Endothelial cell of umbilical vein (primary cell): ENCODE results near the gene RNU7-1.

Source experiments
- EZH2 ChIP-seq: IDR thresholded peaks from 2 replicates; pipeline ENCODE4 v1.6.1; 2012; ENCODE audit warnings: borderline replicate concordance, low read depth, mild to moderate bottlenecking, moderate library complexity, low read length, inconsistent platforms; ENCODE audit not compliant: severe bottlenecking
- JUN ChIP-seq: IDR thresholded peaks from 2 replicates; pipeline ENCODE4 v1.6.1; 2011; ENCODE audit warnings: borderline replicate concordance, low read depth; ENCODE audit not compliant: insufficient read length, insufficient read depth
- POLR2AphosphoS5 ChIP-seq: IDR thresholded peaks from 2 replicates; pipeline ENCODE4 v1.6.1; 2012; ENCODE audit warnings: low read depth, mild to moderate bottlenecking, control low read depth, low read length, moderate library complexity; ENCODE audit not compliant: insufficient read depth
- TF ChIP-seq, protein P1 (sequence below), 2 donors: IDR thresholded peaks; 1 replicate in 1 of 2; 2 replicates in 1 of 2; pipeline ENCODE4 v1.5.1; 2011; ENCODE audit warnings: low read length in 2 of 2, mild to moderate bottlenecking in 2 of 2, moderate library complexity in 2 of 2, control low read depth in 1 of 2, inconsistent platforms in 1 of 2, low read depth in 1 of 2; ENCODE audit not compliant: insufficient read depth in 1 of 2; ENCODE audit errors: extremely low read depth in 1 of 2

DNA sequence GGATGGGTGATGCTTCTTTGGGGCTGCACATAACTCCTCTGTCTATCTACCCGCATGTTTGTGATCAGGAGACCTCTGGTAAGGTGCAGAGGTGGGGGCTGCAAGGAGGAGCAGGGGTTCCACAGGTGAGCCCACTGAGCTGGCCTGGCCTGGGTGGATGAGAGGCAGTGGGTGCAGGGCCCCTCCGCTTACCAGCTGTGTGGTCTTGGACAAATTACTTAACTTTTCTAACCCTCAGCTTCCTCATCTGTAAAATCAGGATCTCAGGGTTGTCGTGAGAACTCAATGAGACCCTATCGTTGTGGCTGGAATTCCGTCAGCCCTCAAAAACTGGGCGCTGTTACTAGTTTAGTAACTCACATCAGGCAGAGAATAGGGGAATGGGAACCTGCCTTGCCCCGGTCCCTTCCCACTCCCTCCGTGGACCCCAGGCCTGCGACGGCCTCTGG is 15.0 kb downstream of the RNU7-1 start:
- no peak for TF ChIP-seq POLR2AphosphoS5
- no peak for TF ChIP-seq EZH2
- TF ChIP-seq, protein P1, sequence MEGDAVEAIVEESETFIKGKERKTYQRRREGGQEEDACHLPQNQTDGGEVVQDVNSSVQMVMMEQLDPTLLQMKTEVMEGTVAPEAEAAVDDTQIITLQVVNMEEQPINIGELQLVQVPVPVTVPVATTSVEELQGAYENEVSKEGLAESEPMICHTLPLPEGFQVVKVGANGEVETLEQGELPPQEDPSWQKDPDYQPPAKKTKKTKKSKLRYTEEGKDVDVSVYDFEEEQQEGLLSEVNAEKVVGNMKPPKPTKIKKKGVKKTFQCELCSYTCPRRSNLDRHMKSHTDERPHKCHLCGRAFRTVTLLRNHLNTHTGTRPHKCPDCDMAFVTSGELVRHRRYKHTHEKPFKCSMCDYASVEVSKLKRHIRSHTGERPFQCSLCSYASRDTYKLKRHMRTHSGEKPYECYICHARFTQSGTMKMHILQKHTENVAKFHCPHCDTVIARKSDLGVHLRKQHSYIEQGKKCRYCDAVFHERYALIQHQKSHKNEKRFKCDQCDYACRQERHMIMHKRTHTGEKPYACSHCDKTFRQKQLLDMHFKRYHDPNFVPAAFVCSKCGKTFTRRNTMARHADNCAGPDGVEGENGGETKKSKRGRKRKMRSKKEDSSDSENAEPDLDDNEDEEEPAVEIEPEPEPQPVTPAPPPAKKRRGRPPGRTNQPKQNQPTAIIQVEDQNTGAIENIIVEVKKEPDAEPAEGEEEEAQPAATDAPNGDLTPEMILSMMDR (IDR thresholded peaks at IDR 0.05; ENCODE audit: extremely low read depth in 1 of 2, insufficient read depth in 1 of 2, low read depth in 1 of 2, low read length in 2 of 2) = no peak
- no peak for TF ChIP-seq JUN
